OCI-LY1 (cell line): Measurements from ENCODE around the gene SRMS.

Experiments used
- H2AFZ ChIP-seq: fragments of 200-600 bp; sonication (generic), shearing (Covaris generic); 2 replicates; pipeline ENCODE4 v1.6.0; 2014; ENCODE audit warnings: antibody characterized with exemption, mild to moderate bottlenecking, low read length
- H3F3A ChIP-seq: fragments of 200-600 bp; sonication (generic), shearing (Covaris generic); 2 replicates; pipeline ENCODE4 v1.6.0; 2014; ENCODE audit warnings: mild to moderate bottlenecking, antibody characterized with exemption, low read length, moderate library complexity; ENCODE audit not compliant: insufficient read depth
- H3K27ac ChIP-seq: fragments of 200-600 bp; sonication (generic); 2 replicates; pipeline ENCODE4 v1.5.1; 2014; ENCODE audit warnings: low read length, mixed run types, mild to moderate bottlenecking, low read depth; ENCODE audit not compliant: poor library complexity, severe bottlenecking
- H3K27me3 ChIP-seq: fragments of 200-600 bp; sonication (generic); 2 replicates; pipeline ENCODE4 v1.6.0; 2014; ENCODE audit warnings: antibody characterized with exemption, mild to moderate bottlenecking, low read length, moderate library complexity; ENCODE audit not compliant: insufficient read depth
- H3K36me3 ChIP-seq: fragments of 200-600 bp; sonication (generic); 2 replicates; pipeline ENCODE4 v1.6.1; 2014; ENCODE audit warnings: mild to moderate bottlenecking, antibody characterized with exemption, low read length, moderate library complexity, mixed read lengths; ENCODE audit not compliant: insufficient read depth
- H3K4me1 ChIP-seq: fragments of 200-600 bp; sonication (generic); 2 replicates; pipeline ENCODE4 v1.5.1; 2014; ENCODE audit warnings: mild to moderate bottlenecking, low read length, moderate library complexity; ENCODE audit not compliant: insufficient read depth, severe bottlenecking
- H3K4me2 ChIP-seq: fragments of 200-600 bp; sonication (generic), shearing (Covaris generic); 2 replicates; pipeline ENCODE4 v1.6.1; 2014; ENCODE audit warnings: low read length
- H3K4me3 ChIP-seq: fragments of 200-600 bp; sonication (generic); 2 replicates; pipeline ENCODE4 v1.5.1; 2014; ENCODE audit warnings: low read length, low read depth, mild to moderate bottlenecking, mixed read lengths; ENCODE audit not compliant: poor library complexity, severe bottlenecking
- H3K79me2 ChIP-seq: fragments of 200-600 bp; shearing (Covaris generic); 2 replicates; pipeline ENCODE4 v1.6.1; 2016; ENCODE audit warnings: mixed run types, low read length, mixed read lengths; ENCODE audit not compliant: insufficient read depth
- H3K9ac ChIP-seq: fragments of 200-600 bp; sonication (generic), shearing (Covaris generic); 2 replicates; pipeline ENCODE4 v1.6.1; 2014; ENCODE audit warnings: mild to moderate bottlenecking, low read length, mixed read lengths
- H3K9me2 ChIP-seq: fragments of 200-600 bp; sonication (generic), shearing (Covaris generic); 2 replicates; pipeline ENCODE4 v1.6.1; 2014; ENCODE audit warnings: low read depth, mild to moderate bottlenecking, low read length, mixed read lengths
- H3K9me3 ChIP-seq: fragments of 200-600 bp; shearing (Covaris generic); 2 replicates; pipeline ENCODE4 v1.6.1; 2014; ENCODE audit warnings: low read length, mixed read lengths
- H4K20me1 ChIP-seq: fragments of 200-600 bp; sonication (generic), shearing (Covaris generic); 2 replicates; pipeline ENCODE4 v1.6.0; 2016; ENCODE audit warnings: mild to moderate bottlenecking, low read length; ENCODE audit not compliant: insufficient read depth
- CTCF ChIP-seq: fragments of 200-600 bp; sonication (generic), shearing (Covaris generic); IDR thresholded peaks from 2 replicates; pipeline ENCODE4 v1.5.1; 2017; ENCODE audit warnings: mild to moderate bottlenecking, antibody characterized with exemption, low read length, moderate library complexity, mixed read lengths
- EZH2 ChIP-seq: fragments of 200-600 bp; sonication (generic), shearing (Covaris generic); IDR thresholded peaks from 2 replicates; pipeline ENCODE4 v1.8.0; 2017; ENCODE audit warnings: borderline replicate concordance, mixed run types, mild to moderate bottlenecking, antibody characterized with exemption, low read length, moderate library complexity, mixed read lengths

Gene SRMS

GRCh38 chr20:63493563-63494020, 54.0 kb downstream of the SRMS start:
- no peaks in the 10 kb centered on the region for H3K9me2 ChIP-seq
- no peaks in the 10 kb centered on the region for H3K79me2 ChIP-seq
- H3K9me3 ChIP-seq: no peaks in the 10 kb centered on the region
- no peaks in the 10 kb centered on the region for H3F3A ChIP-seq
- H3K36me3 ChIP-seq: no peaks in the 10 kb centered on the region
- H4K20me1 ChIP-seq: no peaks in the 10 kb centered on the region
- no peak overlapping the region for H2AFZ ChIP-seq
- H3K4me3 ChIP-seq: no peak overlapping the region
- H3K4me1 ChIP-seq: no peaks in the 10 kb centered on the region
- H3K9ac ChIP-seq: no peak overlapping the region
- H3K27ac ChIP-seq: no peak overlapping the region
- no peaks in the 10 kb centered on the region; the same call in 1 of the 2 replicates for H3K27me3 ChIP-seq
- no peak overlapping the region for H3K4me2 ChIP-seq
- TF ChIP-seq CTCF: no peak
- TF ChIP-seq EZH2: no peak

GRCh38 chr20:63492982-63493381, 54.6 kb downstream of the SRMS start:
- H3K9me2 ChIP-seq: no peaks in the 10 kb centered on the region
- H3K9me3 ChIP-seq: no peaks in the 10 kb centered on the region
- TF ChIP-seq EZH2: no peak
- H3K79me2 ChIP-seq: no peaks in the 10 kb centered on the region
- no peak overlapping the region for H2AFZ ChIP-seq
- no peaks in the 10 kb centered on the region for H3K36me3 ChIP-seq
- no peak overlapping the region for H3K27ac ChIP-seq
- no peak overlapping the region for H3K9ac ChIP-seq
- H4K20me1 ChIP-seq: no peaks in the 10 kb centered on the region
- H3K4me1 ChIP-seq: no peaks in the 10 kb centered on the region
- H3K4me3 ChIP-seq: no peak overlapping the region
- H3F3A ChIP-seq: no peaks in the 10 kb centered on the region
- no peak overlapping the region for H3K4me2 ChIP-seq
- H3K27me3 ChIP-seq: no peaks in the 10 kb centered on the region; the same call in 1 of the 2 replicates

GRCh38 chr20:63492518-63492917, 55.0 kb downstream of the SRMS start:
- TF ChIP-seq EZH2 (no peak), CTCF (no peak)
- H4K20me1 ChIP-seq: no peaks in the 10 kb centered on the region

DNA sequence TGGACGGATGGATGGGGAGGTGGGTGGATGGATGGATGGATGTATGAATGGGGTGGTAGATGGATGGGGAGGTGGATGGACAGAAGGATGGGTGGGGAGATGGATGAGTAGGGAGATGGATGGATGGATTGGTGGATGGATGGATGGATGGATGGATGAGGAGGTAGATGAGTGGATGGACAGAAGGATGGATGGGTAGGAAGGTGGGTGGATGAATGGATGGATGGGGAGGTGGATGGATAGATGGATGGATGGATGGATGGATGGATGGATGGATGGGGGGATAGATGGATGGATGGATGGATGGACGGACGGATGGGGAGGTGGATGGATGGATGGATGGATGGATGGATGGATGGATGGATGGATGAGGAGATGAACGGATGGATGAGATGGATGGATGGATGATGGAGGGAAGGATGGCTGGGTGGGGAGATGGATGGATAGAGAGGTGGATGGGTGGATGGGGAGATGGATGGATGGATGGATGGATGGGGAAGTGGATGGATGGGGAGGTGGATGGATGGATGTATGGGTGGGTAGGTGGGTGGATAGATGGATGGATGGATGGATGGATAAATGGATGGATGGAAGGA, 55.8 kb downstream of the SRMS start:
- H3K9ac ChIP-seq: no peak overlapping the region
- TF ChIP-seq EZH2 (no peak), CTCF (no peak)
- H3K36me3 ChIP-seq: no peaks in the 10 kb centered on the region
- H4K20me1 ChIP-seq: no peaks in the 10 kb centered on the region
- no peaks in the 10 kb centered on the region for H3K4me1 ChIP-seq
- no peaks in the 10 kb centered on the region for H3K9me2 ChIP-seq
- H3K27me3 ChIP-seq: no peaks in the 10 kb centered on the region; the same call in 1 of the 2 replicates
- no peak overlapping the region for H3K4me3 ChIP-seq
- H3F3A ChIP-seq: no peaks in the 10 kb centered on the region
- H2AFZ ChIP-seq: no peak overlapping the region
- no peak overlapping the region for H3K27ac ChIP-seq
- no peak overlapping the region for H3K4me2 ChIP-seq
- H3K79me2 ChIP-seq: no peaks in the 10 kb centered on the region
- no peaks in the 10 kb centered on the region for H3K9me3 ChIP-seq

More at GRCh38 chr20:63492518-63492917, 55.0 kb downstream of the SRMS start:
- no peak overlapping the region for H3K4me2 ChIP-seq
- no peaks in the 10 kb centered on the region for H3K9me2 ChIP-seq
- H3K27ac ChIP-seq: no peak overlapping the region
- no peaks in the 10 kb centered on the region for H3K4me1 ChIP-seq
- no peak overlapping the region for H3K9ac ChIP-seq
- no peaks in the 10 kb centered on the region for H3K36me3 ChIP-seq
- no peaks in the 10 kb centered on the region; the same call in 1 of the 2 replicates for H3K27me3 ChIP-seq
- H3F3A ChIP-seq: no peaks in the 10 kb centered on the region
- no peak overlapping the region for H2AFZ ChIP-seq
- H3K79me2 ChIP-seq: no peaks in the 10 kb centered on the region
- no peaks in the 10 kb centered on the region for H3K9me3 ChIP-seq
- no peak overlapping the region for H3K4me3 ChIP-seq
